Suprapubic skin (tissue), 3 donors: ENCODE data around the gene KRTAP4-16.

ENCODE experiments used
- EP300 ChIP-seq: sonication (generic); formaldehyde crosslinking; IDR thresholded peaks from one replicate; pipeline ENCODE4 v1.6.1; 2017; ENCODE audit warnings: antibody characterized with exemption
- POLR2A ChIP-seq, 2 donors: fragments of 450-650 bp; IDR thresholded peaks; one replicate each; pipeline ENCODE4 v1.6.1; 2017; ENCODE audit warnings: antibody characterized with exemption in 2 of 2, mild to moderate bottlenecking in 2 of 2, moderate library complexity in 2 of 2
- TF ChIP-seq, protein P1 (sequence below), 2 donors: fragments of 200-600 bp in 1 of 2; fragments of 450-650 bp in 1 of 2; sonication (generic) in 1 of 2; IDR thresholded peaks; one replicate each; pipeline ENCODE4 v1.5.1; 2016 to 2019; ENCODE audit warnings: antibody characterized with exemption in 2 of 2, mild to moderate bottlenecking in 1 of 2, moderate library complexity in 1 of 2

GRCh38 chr17:41107941-41108450, 6.0 kb upstream of the KRTAP4-16 start:
- TF ChIP-seq, protein P1, sequence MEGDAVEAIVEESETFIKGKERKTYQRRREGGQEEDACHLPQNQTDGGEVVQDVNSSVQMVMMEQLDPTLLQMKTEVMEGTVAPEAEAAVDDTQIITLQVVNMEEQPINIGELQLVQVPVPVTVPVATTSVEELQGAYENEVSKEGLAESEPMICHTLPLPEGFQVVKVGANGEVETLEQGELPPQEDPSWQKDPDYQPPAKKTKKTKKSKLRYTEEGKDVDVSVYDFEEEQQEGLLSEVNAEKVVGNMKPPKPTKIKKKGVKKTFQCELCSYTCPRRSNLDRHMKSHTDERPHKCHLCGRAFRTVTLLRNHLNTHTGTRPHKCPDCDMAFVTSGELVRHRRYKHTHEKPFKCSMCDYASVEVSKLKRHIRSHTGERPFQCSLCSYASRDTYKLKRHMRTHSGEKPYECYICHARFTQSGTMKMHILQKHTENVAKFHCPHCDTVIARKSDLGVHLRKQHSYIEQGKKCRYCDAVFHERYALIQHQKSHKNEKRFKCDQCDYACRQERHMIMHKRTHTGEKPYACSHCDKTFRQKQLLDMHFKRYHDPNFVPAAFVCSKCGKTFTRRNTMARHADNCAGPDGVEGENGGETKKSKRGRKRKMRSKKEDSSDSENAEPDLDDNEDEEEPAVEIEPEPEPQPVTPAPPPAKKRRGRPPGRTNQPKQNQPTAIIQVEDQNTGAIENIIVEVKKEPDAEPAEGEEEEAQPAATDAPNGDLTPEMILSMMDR (IDR thresholded peaks at IDR 0.05), result no peak
- TF ChIP-seq POLR2A (IDR thresholded peaks at IDR 0.05) (no peak), EP300 (no peak)
